HL-60 (cell line): Measurements from ENCODE around the gene CADM2.

Source experiments
- GABPA ChIP-seq: IDR thresholded peaks from 2 replicates; pipeline ENCODE4 v1.6.1; 2012; ENCODE audit warnings: low read depth
- POLR2AphosphoS5 ChIP-seq: IDR thresholded peaks from 2 replicates; pipeline ENCODE4 v1.6.1; 2012; ENCODE audit warnings: low read depth
- SPI1 ChIP-seq: IDR thresholded peaks from 2 replicates; pipeline ENCODE4 v1.6.1; 2012; ENCODE audit warnings: low read depth, mild to moderate bottlenecking, borderline replicate concordance
- TF ChIP-seq, protein P1 (sequence below): IDR thresholded peaks from one replicate; pipeline ENCODE4 v1.5.1; 2011; ENCODE audit warnings: low read length, control low read depth, inconsistent platforms; ENCODE audit not compliant: insufficient read depth
- TF ChIP-seq, protein P2 (sequence below): IDR thresholded peaks from 2 replicates; pipeline ENCODE4 v1.6.1; 2012; ENCODE audit warnings: low read depth; ENCODE audit not compliant: insufficient replicate concordance

DNA sequence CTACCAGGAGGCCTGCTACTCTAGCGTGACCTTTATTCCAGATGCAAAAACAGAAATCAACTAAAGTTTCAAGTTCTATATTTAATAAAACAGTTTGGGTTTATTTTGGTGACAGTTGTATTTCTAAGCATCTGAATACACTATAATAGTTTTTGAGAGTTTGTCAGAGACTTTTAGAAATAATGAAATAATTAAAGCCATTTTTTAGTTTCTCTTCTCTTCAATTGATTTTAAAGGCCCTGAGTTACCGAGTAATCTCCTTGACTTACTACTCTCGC lies 523.4 kb downstream of the CADM2 start:
- TF ChIP-seq, protein P1, sequence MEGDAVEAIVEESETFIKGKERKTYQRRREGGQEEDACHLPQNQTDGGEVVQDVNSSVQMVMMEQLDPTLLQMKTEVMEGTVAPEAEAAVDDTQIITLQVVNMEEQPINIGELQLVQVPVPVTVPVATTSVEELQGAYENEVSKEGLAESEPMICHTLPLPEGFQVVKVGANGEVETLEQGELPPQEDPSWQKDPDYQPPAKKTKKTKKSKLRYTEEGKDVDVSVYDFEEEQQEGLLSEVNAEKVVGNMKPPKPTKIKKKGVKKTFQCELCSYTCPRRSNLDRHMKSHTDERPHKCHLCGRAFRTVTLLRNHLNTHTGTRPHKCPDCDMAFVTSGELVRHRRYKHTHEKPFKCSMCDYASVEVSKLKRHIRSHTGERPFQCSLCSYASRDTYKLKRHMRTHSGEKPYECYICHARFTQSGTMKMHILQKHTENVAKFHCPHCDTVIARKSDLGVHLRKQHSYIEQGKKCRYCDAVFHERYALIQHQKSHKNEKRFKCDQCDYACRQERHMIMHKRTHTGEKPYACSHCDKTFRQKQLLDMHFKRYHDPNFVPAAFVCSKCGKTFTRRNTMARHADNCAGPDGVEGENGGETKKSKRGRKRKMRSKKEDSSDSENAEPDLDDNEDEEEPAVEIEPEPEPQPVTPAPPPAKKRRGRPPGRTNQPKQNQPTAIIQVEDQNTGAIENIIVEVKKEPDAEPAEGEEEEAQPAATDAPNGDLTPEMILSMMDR: no peak
- TF ChIP-seq SPI1 (no peak), POLR2AphosphoS5 (no peak), GABPA (no peak)
- TF ChIP-seq, protein P2, sequence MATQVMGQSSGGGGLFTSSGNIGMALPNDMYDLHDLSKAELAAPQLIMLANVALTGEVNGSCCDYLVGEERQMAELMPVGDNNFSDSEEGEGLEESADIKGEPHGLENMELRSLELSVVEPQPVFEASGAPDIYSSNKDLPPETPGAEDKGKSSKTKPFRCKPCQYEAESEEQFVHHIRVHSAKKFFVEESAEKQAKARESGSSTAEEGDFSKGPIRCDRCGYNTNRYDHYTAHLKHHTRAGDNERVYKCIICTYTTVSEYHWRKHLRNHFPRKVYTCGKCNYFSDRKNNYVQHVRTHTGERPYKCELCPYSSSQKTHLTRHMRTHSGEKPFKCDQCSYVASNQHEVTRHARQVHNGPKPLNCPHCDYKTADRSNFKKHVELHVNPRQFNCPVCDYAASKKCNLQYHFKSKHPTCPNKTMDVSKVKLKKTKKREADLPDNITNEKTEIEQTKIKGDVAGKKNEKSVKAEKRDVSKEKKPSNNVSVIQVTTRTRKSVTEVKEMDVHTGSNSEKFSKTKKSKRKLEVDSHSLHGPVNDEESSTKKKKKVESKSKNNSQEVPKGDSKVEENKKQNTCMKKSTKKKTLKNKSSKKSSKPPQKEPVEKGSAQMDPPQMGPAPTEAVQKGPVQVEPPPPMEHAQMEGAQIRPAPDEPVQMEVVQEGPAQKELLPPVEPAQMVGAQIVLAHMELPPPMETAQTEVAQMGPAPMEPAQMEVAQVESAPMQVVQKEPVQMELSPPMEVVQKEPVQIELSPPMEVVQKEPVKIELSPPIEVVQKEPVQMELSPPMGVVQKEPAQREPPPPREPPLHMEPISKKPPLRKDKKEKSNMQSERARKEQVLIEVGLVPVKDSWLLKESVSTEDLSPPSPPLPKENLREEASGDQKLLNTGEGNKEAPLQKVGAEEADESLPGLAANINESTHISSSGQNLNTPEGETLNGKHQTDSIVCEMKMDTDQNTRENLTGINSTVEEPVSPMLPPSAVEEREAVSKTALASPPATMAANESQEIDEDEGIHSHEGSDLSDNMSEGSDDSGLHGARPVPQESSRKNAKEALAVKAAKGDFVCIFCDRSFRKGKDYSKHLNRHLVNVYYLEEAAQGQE: no peak
